Right renal cortex interstitium (tissue), 3 donors: ENCODE data around the gene METTL25. TPM values are rescaled to one million over a fixed set of nuclear protein-coding genes. Genes with fewer than 3 reads are reported as not detected.

Experiments used
- DNase-seq, 3 donors: peaks; one replicate each; pipeline ENCODE4 v3.0.0-alpha.2; 2013; ENCODE audit warnings: low read depth in 3 of 3, low spot score in 2 of 3
- polyA plus RNA-seq, 3 donors: library from polyadenylated mRNA; unstranded; fragments of 120-200 nt; gene quantifications; one replicate each; pipeline ENCODE4 v1.2.1, GENCODE V29; 2013; ENCODE audit not compliant: insufficient read length in 3 of 3

The METTL25 gene
- polyA plus RNA-seq, 3 donors, result 15.6 to 19.1 (median 17.3) TPM

DNA sequence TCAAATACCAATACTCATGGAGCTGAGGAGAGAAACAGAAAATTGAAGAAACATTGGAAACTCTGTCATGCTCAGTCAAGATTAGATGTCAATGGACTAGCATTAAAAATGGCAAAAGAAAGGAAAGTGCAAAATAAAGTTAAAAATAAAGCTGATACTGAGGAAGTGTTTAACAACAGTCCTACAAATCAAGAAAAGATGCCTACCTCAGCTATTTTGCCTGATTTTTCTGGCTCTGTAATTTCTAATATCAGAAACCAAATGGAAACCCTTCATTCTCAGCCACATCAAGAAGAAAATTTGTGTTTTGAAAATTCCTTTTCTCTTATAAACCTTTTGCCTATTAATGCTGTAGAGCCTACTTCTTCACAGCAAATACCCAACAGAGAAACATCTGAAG is 40.5 kb downstream of the METTL25 start:
- no peak for DNase-seq

DNA sequence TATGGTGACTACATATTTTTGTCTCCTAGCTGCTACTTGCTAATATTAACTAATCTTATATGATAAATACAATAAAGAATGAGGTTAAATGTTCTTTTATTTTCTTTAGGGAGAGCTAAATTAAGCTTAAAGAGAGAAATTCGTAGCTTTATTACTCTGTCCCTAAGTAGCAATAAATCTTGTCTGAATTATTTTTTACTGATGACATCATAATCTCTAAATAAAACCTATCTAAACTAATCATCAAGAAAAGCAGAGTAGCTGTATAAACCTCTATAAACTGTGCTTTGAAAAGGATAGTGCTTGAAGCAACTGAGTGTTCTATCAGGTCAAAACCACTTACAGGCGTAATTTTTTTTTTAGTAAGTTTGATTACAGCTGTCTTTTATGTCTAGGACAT is 42.5 kb downstream of the METTL25 start:
- no peak for DNase-seq

DNA sequence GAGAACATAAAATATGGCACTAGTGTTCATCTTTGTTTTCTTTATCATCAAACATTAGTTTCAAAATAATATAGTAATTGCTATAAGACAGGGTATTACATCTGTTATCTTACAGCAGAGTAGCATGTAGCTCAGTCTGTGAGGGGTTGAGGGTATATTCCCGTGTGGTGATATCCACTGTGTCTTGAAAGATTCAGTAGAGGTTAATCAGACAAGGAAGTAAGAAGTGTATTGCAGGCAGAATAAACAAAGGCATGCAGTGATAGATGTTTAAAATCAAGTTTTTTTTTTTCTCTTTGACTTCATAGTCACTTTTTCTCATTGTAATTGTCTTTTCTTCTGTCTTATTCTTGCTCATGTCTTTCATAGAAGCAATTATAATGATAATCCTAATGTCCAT is 48.3 kb downstream of the METTL25 start:
- no peak for DNase-seq

DNA sequence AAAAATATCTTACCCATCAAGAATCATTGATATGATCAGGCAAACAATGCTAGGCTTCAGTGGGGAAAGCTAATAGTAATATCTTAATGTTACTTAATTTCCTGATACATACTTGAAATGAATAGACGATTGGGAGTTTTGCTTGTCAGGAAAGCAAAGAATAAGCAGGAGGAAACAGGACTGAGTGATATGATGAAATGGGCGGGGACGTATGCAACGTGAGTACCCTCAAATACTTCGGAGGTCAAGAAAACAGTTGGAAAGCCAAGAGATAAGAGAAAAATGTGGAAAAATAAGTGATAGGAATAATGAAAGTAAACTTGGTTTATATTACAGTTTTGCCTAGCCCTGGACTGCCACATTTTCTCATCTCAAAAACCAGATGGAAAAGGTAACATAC is 49.2 kb downstream of the METTL25 start:
- DNase-seq, result no peak

DNA sequence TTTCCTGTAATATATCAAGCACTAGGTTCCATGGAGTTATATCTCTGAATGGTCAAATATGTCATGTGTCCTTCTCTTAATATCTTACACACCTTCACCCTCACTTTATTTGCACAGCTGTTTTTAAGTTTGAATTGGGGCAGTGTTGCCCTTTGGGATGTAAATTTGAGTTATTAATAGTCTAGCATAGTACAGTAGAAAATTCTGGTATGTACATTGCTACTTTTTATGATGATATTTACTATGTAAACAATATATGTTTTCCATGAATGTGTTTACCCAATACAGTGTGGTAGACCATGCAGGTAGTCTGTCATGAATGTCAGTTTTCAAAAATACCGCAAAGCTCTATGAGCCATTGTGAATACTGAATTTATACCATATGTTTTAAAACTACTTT is 50.5 kb downstream of the METTL25 start:
- no peak for DNase-seq

GRCh38 chr12:82411546-82412230 is 53.4 kb downstream of the METTL25 start:
- DNase-seq, result no peak

DNA sequence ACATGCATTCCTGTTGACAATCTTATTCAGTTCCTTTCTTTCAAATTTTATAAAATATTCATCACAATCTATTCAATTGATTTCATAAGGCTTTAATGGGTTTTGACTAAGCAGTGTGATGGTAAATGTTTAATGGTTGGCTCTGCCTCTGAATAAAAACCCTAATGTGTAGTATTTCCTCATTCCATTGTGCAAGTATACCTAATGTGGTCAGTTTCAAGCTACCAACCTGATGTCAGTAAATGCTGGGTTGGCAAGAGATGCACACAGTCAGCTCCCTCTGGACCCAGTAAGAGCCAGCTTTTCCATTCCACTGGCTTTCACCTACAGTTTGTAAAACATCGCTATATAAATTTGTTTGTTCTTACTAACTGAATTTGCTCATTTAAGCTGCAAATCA is 53.9 kb downstream of the METTL25 start:
- no peak for DNase-seq

- no peak for DNase-seq
Measured at GRCh38 chr12:82414044-82414443, 55.7 kb downstream of the METTL25 start.

- DNase-seq, result no peak
Measured at GRCh38 chr12:82414926-82415325, 56.6 kb downstream of the METTL25 start.

DNA sequence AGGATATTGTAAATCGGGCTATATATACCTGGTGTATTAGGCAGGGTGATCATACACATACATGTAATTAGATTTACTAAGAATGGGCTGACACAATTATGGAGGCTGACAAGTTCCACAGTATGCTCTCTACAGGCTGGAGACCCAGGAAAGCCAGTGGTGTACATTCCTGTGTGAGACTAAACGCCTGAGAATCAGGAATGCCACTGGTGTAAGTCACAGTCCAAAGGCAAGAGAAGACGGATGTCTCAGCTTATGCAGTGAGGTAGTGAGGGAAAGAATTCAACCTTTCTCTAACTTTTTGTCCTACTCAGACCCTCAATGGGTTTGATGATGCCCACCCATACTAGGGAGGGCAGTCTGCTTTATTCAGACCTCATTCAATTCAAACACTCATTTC is 57.1 kb downstream of the METTL25 start:
- DNase-seq, result no peak

DNA sequence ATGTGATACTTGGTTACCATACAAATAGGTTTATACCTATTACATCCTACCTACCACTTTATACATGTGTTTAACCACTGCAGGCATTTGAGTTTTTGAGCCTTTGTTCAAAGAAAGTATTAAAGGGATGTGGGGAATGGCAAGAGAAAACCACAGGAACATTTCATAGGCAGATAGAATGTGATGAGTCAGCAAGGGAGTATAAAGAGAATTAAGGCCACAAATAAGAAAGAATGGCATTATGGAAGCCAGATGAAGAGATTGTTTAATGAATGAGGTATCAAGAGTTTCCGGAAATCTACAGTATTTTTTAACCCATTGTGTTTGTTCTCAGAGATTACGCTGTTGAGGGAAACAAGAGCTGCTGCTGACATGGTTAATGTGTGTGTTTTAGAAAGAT is 66.9 kb downstream of the METTL25 start:
- DNase-seq, result no peak

- DNase-seq, result no peak
Measured at GRCh38 chr12:82426081-82426480, 67.8 kb downstream of the METTL25 start.

DNA sequence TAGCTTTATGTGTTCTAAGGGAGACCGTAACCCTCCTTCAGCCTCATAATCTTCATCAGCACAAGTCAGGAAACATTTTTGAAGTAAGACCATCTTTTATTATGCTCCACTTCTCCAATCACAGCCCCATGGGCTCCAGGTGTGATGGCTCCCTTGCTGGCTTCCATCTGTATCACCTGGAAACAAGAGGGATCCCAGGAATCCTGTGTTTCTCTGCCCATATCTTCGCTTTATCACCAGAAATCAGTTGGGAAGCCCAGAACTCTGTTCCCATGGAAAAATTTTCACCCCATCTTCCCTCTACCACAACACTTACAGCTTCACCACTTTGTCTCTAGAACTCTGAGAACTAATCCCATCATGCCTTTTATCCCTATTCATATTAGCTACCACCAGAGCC is 68.3 kb downstream of the METTL25 start:
- DNase-seq, result no peak

DNA sequence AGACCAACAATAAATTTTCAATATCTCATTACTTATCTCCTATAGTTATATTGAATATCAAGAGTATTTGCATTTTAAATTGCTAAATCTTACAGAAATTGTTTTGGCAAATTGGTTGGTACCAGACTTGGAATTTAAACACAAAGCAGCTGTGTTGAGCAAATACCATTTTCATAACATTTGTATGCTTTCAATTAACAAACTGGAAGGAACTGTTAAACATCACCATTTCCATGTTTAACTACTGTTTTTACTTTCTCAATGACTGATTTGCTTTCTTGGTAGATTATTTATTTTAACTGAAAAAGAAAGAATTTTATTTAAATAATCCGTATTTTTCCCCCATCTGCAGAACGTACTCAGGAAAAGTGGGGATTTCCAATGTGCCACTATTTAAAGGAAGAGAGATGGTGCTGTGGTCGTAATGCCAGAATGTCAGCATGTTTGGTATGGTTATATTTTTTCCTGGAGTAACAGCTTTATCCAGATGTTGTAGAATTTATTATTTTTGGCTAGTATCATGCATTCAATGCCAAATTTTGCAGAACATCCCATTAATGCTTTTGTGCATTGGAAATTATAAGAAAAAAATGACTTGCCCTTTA is 72.3 kb downstream of the METTL25 start:
- DNase-seq, result no peak

- no peak for DNase-seq
Measured at GRCh38 chr12:82434392-82434911, 76.1 kb downstream of the METTL25 start.

GRCh38 chr12:82436354-82436753 is 78.0 kb downstream of the METTL25 start:
- DNase-seq, result no peak

DNA sequence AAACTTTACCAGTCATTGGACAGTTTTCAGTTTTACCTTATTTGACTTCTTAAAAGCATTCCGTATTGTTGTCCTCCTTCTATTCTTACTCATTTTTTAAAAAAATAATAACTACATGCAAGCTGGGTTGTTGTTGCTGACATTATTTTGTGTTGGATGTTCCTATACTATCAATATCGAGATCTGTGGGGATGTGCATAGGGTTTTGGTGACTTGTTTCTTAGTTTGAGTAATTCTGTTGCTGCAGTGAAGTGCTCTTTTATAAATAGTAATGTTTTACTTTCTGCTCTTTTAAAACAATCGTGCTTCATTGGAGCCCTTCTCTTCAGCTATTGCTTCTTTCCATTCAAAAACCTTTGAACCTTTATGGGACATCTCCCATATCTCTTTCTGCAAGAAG is 79.4 kb downstream of the METTL25 start:
- DNase-seq, result no peak

GRCh38 chr12:82438356-82438755 is 80.0 kb downstream of the METTL25 start:
- no peak for DNase-seq

- DNase-seq, result no peak
Measured at GRCh38 chr12:82440885-82441284, 82.6 kb downstream of the METTL25 start.

GRCh38 chr12:82448911-82449578 is 90.7 kb downstream of the METTL25 start:
- no peak for DNase-seq

- no peak for DNase-seq
Measured at GRCh38 chr12:82456633-82457032, 98.3 kb downstream of the METTL25 start.

DNA sequence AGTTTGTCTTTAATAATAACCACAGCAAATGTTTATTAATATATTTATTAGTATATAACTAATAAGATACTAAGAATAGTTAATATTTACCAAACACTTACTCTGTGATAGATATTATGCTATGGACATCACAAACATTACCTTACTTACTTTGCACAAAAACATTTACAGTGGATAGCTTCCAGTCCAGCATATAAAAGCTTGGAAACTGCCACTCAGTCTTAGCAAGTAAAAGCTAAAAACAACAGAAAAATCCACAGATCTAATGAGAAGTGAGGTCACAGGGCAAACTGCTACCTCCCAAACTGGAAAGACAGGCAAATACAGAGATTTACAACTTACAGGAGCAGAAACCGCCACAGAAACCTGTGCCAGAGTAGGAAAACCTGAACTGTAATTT is 99.8 kb downstream of the METTL25 start:
- DNase-seq, result no peak
